ENCODE measurements around the gene CAVIN2.

DNA sequence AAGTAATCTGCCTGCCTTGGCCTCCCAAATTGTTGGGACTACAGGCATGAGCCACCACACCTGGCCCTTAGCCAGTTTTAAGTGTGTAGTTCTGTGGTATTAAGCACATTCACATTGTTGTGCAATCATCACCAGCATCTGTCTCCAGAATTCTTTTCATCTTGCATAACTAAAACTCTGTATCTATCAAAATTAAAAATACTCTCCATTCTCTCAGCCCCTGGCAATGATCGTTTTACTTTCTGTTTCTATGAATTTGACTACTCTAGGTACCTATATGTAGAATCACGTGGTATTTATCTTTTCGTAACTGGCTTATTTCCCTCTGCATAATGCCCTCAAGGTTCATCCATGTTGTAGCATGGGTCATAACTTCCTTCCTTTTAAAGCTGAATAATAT, 45.5 kb upstream of the CAVIN2 start:
- TF ChIP-seq, protein P1, sequence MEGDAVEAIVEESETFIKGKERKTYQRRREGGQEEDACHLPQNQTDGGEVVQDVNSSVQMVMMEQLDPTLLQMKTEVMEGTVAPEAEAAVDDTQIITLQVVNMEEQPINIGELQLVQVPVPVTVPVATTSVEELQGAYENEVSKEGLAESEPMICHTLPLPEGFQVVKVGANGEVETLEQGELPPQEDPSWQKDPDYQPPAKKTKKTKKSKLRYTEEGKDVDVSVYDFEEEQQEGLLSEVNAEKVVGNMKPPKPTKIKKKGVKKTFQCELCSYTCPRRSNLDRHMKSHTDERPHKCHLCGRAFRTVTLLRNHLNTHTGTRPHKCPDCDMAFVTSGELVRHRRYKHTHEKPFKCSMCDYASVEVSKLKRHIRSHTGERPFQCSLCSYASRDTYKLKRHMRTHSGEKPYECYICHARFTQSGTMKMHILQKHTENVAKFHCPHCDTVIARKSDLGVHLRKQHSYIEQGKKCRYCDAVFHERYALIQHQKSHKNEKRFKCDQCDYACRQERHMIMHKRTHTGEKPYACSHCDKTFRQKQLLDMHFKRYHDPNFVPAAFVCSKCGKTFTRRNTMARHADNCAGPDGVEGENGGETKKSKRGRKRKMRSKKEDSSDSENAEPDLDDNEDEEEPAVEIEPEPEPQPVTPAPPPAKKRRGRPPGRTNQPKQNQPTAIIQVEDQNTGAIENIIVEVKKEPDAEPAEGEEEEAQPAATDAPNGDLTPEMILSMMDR (IDR thresholded peaks at IDR 0.05), result no peak
- TF ChIP-seq POLR2A (IDR thresholded peaks at IDR 0.05) (no peak), EP300 (IDR thresholded peaks at IDR 0.05) (no peak), POLR2AphosphoS5 (IDR thresholded peaks at IDR 0.05) (no peak)

Measured in upper lobe of left lung (tissue), 4 donors.